Activated CD4-positive, alpha-beta T cell treated with anti-CD3 and anti-CD28 coated beads for 24 hours (primary cell): Measurements from ENCODE around the gene CDC42EP2.

Experiments
- DNase-seq, 2 donors: peaks; one replicate each; pipeline ENCODE4 v3.0.0-alpha.2; 2020; ENCODE audit warnings: low read depth in 2 of 2

The CDC42EP2 gene, protein sequence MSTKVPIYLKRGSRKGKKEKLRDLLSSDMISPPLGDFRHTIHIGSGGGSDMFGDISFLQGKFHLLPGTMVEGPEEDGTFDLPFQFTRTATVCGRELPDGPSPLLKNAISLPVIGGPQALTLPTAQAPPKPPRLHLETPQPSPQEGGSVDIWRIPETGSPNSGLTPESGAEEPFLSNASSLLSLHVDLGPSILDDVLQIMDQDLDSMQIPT

GRCh38 chr11:65314501-65315203 is at the start of gene CDC42EP2:
CDC42EP2 (plus strand) TSS chr11:65314866; CDS start chr11:65320899, 6,033 bp downstream.
- DNase-seq = peak; percentile 58 to 67

DNA sequence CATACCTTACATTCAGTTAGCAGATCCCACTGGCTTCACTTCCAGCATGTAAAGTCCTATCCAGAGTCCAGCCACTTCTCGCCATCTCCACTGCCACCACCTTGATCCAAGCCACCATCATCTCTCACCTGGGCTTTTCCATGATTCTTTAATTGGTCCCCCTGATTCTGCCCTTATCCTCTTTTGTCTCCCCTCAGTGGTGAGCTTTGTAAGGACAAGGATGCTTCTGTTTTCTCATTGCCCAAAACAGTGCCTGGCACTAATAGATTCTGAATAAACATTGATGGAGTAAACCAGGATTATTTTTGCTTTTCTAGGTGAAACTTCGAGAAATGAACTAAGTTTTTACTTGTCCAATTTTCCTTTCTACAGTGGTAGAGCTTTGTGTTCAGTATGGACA is 48.5 kb upstream of the CDC42EP2 start:
- DNase-seq = no peak

- no peak for DNase-seq
Measured at GRCh38 chr11:65274735-65275682, 39.7 kb upstream of the CDC42EP2 start.

DNA sequence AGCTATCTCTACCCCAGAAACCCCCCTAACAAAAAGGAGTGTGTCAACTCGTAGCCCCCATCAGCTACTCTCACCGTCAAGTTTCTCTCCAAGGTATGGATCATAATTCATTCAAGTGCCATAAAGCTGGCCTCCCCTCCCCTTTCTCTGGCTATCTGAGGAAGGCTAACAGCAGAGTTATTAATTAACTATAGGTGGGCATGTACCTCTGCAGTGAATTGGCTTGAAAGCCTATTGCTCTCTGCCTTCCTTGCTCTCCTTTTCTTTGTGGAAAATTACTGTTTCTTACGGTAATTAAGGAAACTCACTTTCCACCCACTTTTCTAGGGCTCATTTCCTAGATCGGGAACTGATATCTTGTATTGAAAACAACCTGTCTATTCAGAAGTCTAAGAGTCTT is 38.8 kb upstream of the CDC42EP2 start:
- no peak for DNase-seq

GRCh38 chr11:65277631-65278277 is 36.9 kb upstream of the CDC42EP2 start:
- no peak for DNase-seq

DNA sequence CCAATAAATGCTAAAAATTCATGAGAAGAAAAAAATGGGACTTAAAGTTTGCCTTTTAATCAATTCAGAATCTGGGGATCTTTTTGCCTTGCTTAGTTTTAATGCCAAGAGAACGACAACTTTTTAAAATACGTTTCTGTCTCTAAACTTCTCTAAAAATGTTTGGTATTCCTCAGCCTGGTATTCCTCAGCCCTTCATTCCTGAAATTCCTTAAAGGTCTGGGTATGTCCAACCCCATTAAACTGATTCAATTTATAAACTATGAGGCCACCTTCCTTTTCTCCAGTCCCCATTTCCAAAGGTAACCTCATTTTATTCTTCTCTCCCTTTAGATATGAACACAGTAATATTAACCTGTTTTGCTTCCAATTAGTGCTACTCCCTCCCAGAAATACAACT is 36.3 kb upstream of the CDC42EP2 start:
- no peak for DNase-seq

DNA sequence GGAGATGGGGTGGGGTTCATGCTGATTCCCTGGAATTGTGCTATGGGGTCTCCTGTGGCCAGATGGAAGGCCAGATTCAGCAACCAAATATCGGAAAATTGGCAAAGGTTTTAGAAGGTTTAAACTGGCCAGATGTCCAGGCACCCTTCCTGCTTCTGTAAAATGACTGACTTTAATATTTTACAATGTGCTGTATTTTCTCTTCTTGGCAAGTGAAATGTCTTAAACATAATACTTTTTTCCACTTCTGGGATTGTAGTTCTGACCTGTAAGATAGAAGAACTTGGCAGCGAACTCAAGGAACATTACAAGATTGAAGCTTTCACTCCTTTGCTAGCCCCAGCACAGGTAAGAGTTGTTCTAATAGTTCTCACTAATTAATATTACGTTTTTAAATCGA is 35.4 kb upstream of the CDC42EP2 start:
- DNase-seq = no peak

DNA sequence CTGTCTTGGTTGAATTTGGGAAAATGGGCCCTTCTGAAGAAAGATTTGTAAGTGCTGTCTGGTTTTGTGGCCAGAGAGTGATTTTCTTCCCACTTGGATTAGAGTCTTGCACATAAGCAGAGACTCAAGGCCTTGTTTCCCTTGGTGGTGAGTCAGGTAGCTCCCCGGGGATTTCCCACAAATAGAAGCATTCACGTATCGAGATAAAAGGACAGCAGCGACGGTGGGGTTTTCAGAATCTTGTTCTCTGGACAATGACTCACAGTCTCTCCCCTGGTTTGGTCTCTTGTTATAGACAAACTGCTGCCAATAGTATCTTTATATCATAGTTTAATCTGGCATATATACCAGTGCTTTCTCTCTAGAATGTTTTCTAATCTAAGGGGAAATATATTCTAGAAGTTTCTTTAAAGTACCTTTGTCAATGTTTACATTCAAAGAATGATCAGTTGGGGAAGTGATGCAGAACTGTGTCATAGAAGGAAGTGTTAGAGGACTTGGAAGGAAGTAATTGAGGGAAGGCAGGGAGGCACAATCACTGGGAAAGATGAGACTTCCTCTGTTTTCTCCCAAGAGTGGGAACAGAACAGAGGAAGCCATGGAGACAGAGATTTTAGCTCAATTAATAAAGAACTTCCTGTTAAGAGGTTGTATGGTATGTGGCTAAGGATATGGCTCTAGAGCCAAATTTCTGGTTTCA is 34.8 kb upstream of the CDC42EP2 start:
- peak; percentile 25 to 50 for DNase-seq

GRCh38 chr11:65280646-65281045 is 34.0 kb upstream of the CDC42EP2 start:
- DNase-seq = no peak

GRCh38 chr11:65286686-65287085 is 28.0 kb upstream of the CDC42EP2 start:
- DNase-seq = no peak

DNA sequence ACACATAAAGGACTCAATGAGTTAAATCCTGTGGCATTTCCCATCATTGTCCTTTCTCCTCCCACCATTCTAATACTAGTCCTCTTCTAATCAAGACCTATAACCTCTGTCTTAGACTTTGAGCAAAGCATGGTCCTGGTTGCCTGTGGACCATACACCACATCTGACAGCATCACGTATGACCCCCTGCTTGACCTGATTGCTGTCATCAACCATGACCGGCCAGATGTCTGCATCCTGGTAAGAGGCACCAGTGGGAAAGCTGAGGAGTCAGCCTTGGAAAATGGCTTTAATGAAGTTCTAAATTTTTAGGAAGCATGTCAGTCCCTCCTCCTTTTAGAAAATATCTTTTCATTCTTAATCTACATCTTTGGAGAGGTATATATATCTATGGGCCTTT is 27.1 kb upstream of the CDC42EP2 start:
- DNase-seq = no peak

DNA sequence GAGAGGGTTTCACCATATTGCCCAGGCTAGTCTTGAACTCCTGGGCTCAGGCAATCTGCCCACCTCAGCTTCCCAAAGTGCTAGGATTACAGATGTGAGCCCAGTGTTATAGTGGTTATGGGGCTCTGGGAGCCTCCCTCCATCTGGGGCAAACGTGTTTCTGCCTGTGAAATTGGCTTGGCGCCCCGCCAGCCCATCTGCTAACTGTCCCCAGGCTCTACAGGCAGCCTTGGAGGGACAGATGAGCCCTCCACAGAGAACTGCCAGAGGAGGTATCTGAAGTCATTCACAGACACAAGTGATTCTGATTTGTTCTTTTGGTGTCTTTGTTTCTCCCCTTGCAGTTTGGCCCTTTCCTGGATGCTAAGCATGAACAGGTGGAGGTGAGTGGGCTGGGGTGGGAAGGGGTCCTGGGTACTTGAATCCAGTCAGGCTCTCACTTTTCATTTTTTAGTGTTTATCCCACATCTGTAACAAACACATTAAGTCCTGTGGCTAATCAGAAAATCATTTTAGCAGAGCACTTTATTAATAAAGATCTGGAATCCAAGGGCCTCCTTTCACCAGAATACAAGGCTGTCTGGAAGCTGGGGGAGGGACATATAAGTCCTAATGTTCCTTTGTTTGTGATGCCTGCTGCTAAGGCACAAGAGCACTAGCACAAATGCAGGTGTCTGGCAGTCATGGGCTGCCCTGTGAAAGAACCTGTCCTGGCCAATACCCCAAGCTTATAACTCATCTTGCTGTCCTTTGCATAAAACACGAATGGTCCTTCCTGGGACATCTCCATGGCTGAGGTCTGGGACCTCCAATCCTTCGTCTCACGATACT is 25.7 kb upstream of the CDC42EP2 start:
- no peak for DNase-seq

DNA sequence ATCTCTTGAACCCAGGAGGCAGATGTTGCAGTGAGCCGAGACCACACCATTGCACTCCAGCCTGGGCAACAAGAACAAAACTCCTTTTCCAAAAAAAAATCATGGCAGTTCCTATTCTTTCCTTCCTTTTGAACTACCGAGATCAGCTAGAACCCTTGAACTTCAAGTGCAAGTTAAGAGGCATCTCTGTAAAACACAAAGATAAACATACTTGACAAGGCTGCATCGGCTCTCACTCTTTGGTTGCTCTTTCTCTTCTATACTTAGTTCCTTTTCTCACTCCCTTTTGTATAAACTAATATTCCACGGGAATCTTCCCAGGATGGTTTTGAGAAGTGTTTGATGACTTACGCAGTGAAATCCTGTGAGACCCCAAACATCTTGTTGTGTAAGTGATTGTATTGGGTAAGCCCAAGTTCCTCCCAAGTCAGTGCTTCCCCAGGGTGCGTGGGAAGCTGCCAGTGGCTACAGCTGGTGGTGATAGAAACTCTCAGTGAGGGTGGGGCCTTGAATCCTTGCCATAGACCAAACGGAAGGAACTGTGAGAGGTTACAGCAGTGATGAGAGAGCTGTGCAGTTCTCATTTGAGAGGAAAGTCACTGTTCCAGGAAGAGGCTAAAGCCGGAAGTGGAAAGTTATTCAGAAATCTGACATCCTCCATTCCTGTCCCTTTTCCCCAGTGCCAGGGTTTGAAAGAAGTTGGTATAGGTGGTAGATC is 24.1 kb upstream of the CDC42EP2 start:
- no peak for DNase-seq

DNA sequence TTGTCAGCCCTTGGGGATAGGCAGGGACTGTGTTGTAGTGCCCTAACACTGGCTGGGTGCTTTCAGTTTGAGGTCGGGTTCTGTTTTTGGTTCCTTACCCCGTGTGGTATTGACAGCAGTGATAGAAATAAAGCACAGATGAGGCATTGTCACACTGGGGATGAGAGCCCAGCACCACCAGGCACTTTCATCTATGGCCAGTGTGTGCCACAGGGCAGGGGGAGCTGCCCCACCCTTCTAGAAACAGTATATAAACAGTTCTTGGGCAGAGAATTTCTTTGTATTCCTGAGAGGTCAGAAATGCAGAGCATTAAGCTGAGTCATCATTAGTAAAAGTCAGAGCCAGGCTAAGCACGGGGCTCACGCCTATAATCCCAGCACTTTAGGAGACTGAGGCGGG is 23.1 kb upstream of the CDC42EP2 start:
- DNase-seq = no peak

GRCh38 chr11:65292890-65293289 is 21.8 kb upstream of the CDC42EP2 start:
- no peak for DNase-seq

DNA sequence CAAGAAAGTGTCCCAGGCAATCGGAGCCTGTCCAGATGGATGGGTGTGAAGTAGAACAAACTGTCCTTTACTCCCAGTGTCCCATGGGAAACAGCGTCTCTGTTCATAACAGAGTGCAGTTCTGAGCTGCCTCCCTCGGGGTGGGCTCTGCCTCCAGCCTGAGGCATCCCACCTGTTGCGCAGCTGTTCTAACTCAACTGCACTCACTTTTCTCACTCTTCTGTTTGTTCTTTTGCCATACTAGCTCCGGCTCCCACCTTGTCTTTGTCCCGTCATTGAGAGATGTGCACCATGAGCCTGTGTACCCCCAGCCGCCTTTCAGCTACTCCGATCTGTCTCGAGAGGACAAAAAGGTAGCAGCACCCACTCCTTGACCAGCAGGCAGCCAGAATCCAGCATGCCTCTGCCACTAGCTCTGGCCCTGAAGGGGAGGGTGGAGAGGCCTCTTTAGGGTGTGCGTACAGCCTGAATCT is 20.7 kb upstream of the CDC42EP2 start:
- DNase-seq = no peak

GRCh38 chr11:65295001-65295400 is 19.7 kb upstream of the CDC42EP2 start:
- no peak for DNase-seq

- DNase-seq = no peak
Measured at GRCh38 chr11:65295571-65296341, 18.9 kb upstream of the CDC42EP2 start.
